B cell (primary cell): Measurements from ENCODE around the gene IRF9. TPM values are rescaled to one million over a fixed set of nuclear protein-coding genes. Genes with fewer than 3 reads are reported as not detected.
A peak's percentile ranks its signal among the peaks of the same experiment; 100 is the strongest.

Source experiments
- ATAC-seq: fragments of 200-7000 bp; cut with Tn5 transposase; one replicate; pipeline ENCODE4 v1.10.0; 2021; ENCODE audit warnings: low read depth, mild to moderate bottlenecking, moderate number of reproducible peaks, moderate library complexity
- CTCF ChIA-PET: fragments of 350-600 bp; sonication (Branson Sonifier 250); formaldehyde crosslinking; loops from one replicate; lab custom pipeline; 2021; ENCODE audit warnings: antibody characterized with exemption, inconsistent platforms; lab: Charles Lee
- POLR2A ChIA-PET: fragments of 350-600 bp; sonication (Branson Sonifier 250); formaldehyde crosslinking; loops from one replicate; lab custom pipeline; 2021; ENCODE audit warnings: antibody characterized with exemption; lab: Charles Lee
- DNase-seq: peaks from one replicate; pipeline ENCODE4 v3.0.0; 2013
- H2AFZ ChIP-seq: 2 replicates; pipeline ENCODE4 v1.6.1; 2012; ENCODE audit warnings: mild to moderate bottlenecking, low read depth, low read length; ENCODE audit not compliant: insufficient read depth, poor library complexity, severe bottlenecking
- H3K27ac ChIP-seq, 2 donors: 1 replicate in 1 of 2; 2 replicates in 1 of 2; pipeline ENCODE4 v1.5.1; 2012 to 2013; ENCODE audit warnings: low read length in 2 of 2, mild to moderate bottlenecking in 2 of 2, moderate library complexity in 1 of 2
- H3K27me3 ChIP-seq, 4 experiments: fragments of 200-600 bp in 1 of 4; sonication (generic) in 1 of 4; replicated peaks in 1 of 4; 1 replicate in 2 of 4; 2 replicates in 2 of 4; pipeline versions ENCODE4 v1.6.1 to v1.7.0; 2013 to 2016; ENCODE audit warnings: low read length in 3 of 4, mild to moderate bottlenecking in 2 of 4, mixed read lengths in 1 of 4, moderate library complexity in 1 of 4; ENCODE audit not compliant: insufficient read depth in 4 of 4, control insufficient read depth in 3 of 4; ENCODE audit errors: control extremely low read depth in 1 of 4
- H3K36me3 ChIP-seq, 2 experiments: replicated peaks in 1 of 2; 1 replicate in 1 of 2; 2 replicates in 1 of 2; pipeline versions ENCODE4 v1.6.1 to v1.7.1; 2013; ENCODE audit warnings: low read length in 1 of 2; ENCODE audit not compliant: insufficient read depth in 2 of 2, control insufficient read depth in 1 of 2; ENCODE audit errors: control extremely low read depth in 1 of 2, extremely low read depth in 1 of 2
- H3K4me1 ChIP-seq, 2 donors: fragments of 200-600 bp in 1 of 2; sonication (generic) in 1 of 2; 1 replicate in 1 of 2; 2 replicates in 1 of 2; pipeline versions ENCODE4 v1.5.1 to v1.6.1; 2013 to 2017; ENCODE audit warnings: low read length in 2 of 2; ENCODE audit not compliant: control insufficient read depth in 2 of 2, insufficient read depth in 2 of 2
- H3K4me2 ChIP-seq: replicated peaks from 2 replicates; pipeline ENCODE3; 2012; ENCODE audit warnings: mild to moderate bottlenecking, low read depth, low read length; ENCODE audit not compliant: poor library complexity, severe bottlenecking
- H3K4me3 ChIP-seq, 5 experiments: fragments of 200-600 bp in 1 of 5; sonication (generic) in 1 of 5; 1 replicate in 3 of 5; 2 replicates in 2 of 5; pipeline versions ENCODE4 v1.5.1 to v1.7.0; 2011 to 2016; ENCODE audit warnings: low read length in 4 of 5, mild to moderate bottlenecking in 4 of 5, low read depth in 2 of 5, control low read depth in 1 of 5, moderate library complexity in 1 of 5; ENCODE audit not compliant: insufficient read depth in 1 of 5; ENCODE audit errors: control extremely low read depth in 1 of 5, extremely low read depth in 1 of 5
- H3K79me2 ChIP-seq: fragments of 200-600 bp; sonication (generic); one replicate; pipeline ENCODE4 v1.6.0; 2016; ENCODE audit warnings: low read length; ENCODE audit not compliant: control insufficient read depth, insufficient read depth
- H3K9ac ChIP-seq: fragments of 200-600 bp; sonication (generic); 2 replicates; pipeline ENCODE4 v1.6.1; 2017; ENCODE audit warnings: mild to moderate bottlenecking, low read length, moderate library complexity
- H3K9me3 ChIP-seq, 3 donors: one replicate each; pipeline versions ENCODE4 v1.6.1 to v1.7.1; 2013; ENCODE audit warnings: low read length in 2 of 3; ENCODE audit not compliant: control insufficient read depth in 2 of 3, insufficient read depth in 1 of 3; ENCODE audit errors: control extremely low read depth in 1 of 3
- H4K20me1 ChIP-seq: 2 replicates; pipeline ENCODE4 v1.6.0; 2012; ENCODE audit warnings: mild to moderate bottlenecking, low read length; ENCODE audit not compliant: insufficient read depth, control insufficient read depth, poor library complexity, severe bottlenecking
- H3K27ac Mint-ChIP-seq: one replicate; pipeline ENCODE4 v1.8.0; 2021; ENCODE audit warnings: mixed read lengths
- H3K27me3 Mint-ChIP-seq: one replicate; pipeline ENCODE4 v1.8.0; 2021; ENCODE audit warnings: mixed read lengths
- H3K4me1 Mint-ChIP-seq: one replicate; pipeline ENCODE4 v1.8.0; 2021; ENCODE audit warnings: mixed read lengths
- H3K4me3 Mint-ChIP-seq: one replicate; pipeline ENCODE4 v1.8.0; 2021; ENCODE audit warnings: mixed read lengths
- H3K9me3 Mint-ChIP-seq: one replicate; pipeline ENCODE4 v1.8.0; 2022; ENCODE audit warnings: mixed read lengths; ENCODE audit not compliant: insufficient read depth
- EZH2 ChIP-seq: IDR thresholded peaks from 2 replicates; pipeline ENCODE4 v1.6.1; 2012; ENCODE audit warnings: borderline replicate concordance, low read depth, mild to moderate bottlenecking, moderate library complexity, low read length; ENCODE audit not compliant: insufficient read depth, poor library complexity, severe bottlenecking
- WGBS: methylation state at CpG from one replicate; pipeline ENCODE4 v1.1.5; 2013; ENCODE audit warnings: missing lambda C conversion rate; ENCODE audit not compliant: insufficient coverage; 5-methylcytosine and 5-hydroxymethylcytosine counted together
- intact Hi-C: fragments of 100-400 bp; cut with micrococcal nuclease; formaldehyde crosslinking; loops from one replicate; pipeline ENCODE4 v1.10.0; 2022
- polyA plus RNA-seq: library from polyadenylated mRNA; depleted of rRNA; stranded (reverse); fragments of >200 nt; gene quantifications from 2 replicates; pipeline ENCODE4 v1.2.3, GENCODE V29; 2012
- total RNA-seq, 2 donors: library from RNA; stranded (reverse); fragments of 120-200 nt in 1 of 2; gene quantifications; 1 replicate in 1 of 2; 2 replicates in 1 of 2; pipeline versions ENCODE4 v1.2.3 to v1.2.4, GENCODE V29; 2013 to 2022
- TF ChIP-seq, protein P1 (sequence below): fragments of 200-600 bp; IDR thresholded peaks from one replicate; pipeline ENCODE4 v1.8.0; 2022; ENCODE audit warnings: antibody characterized with exemption, mild to moderate bottlenecking

The IRF9 gene
- total and polyA plus RNA-seq, 2 donors (not counting 1 experiment from before 2014, with no cell fraction given) = 191 to 269 TPM

DNA sequence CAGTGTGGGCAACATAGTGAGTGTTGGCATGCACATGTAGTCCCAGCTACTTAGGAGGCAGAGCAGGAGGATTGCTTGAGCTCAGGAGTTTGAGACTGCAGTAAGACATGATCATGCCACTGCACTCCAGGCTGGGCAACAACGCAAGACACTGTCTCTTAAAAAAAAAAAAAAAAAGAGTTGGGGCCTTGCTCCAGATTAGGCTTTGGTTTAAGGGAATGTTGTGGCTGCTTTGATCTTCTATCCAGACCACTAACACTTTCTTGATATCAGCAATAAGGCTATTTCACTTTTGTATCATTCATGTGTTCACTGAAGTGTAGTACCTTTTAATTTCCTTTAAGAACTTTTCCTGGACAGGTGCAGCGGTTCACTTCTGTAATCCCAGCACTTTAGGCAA lies 33.4 kb upstream of the IRF9 start:
- intact Hi-C loops = no loop called here
- ChIA-PET POLR2A (interaction anchor here (1.2 kb wide), 1 partner anchor 9 kb away, joined by 3 read pairs; the partner anchor contains the start of gene PSME1), CTCF (interaction anchor here (0.7 to 1.6 kb wide), 6 partner anchors 8 to 152 kb away, joined by 3 to 5 read pairs (median 4); partner anchors contain the start of gene PSME1)
- peaks cover 36% of the 10 kb centered on the region for H3K4me1 Mint-ChIP-seq
- H3K4me1 ChIP-seq = peaks cover 38 to 40% of the 10 kb centered on the region in 2 donors
- no peak overlapping the region for H2AFZ ChIP-seq
- no peaks in the 10 kb centered on the region for H4K20me1 ChIP-seq
- no peak overlapping the region for H3K9ac ChIP-seq
- H3K36me3 ChIP-seq = peaks cover under 1 to 7% of the 10 kb centered on the region in 2 experiments
- H3K27ac Mint-ChIP-seq = peak overlapping the region; percentile 6
- peak overlapping the region; percentile 33 for H3K4me2 ChIP-seq
- TF ChIP-seq, protein P1, sequence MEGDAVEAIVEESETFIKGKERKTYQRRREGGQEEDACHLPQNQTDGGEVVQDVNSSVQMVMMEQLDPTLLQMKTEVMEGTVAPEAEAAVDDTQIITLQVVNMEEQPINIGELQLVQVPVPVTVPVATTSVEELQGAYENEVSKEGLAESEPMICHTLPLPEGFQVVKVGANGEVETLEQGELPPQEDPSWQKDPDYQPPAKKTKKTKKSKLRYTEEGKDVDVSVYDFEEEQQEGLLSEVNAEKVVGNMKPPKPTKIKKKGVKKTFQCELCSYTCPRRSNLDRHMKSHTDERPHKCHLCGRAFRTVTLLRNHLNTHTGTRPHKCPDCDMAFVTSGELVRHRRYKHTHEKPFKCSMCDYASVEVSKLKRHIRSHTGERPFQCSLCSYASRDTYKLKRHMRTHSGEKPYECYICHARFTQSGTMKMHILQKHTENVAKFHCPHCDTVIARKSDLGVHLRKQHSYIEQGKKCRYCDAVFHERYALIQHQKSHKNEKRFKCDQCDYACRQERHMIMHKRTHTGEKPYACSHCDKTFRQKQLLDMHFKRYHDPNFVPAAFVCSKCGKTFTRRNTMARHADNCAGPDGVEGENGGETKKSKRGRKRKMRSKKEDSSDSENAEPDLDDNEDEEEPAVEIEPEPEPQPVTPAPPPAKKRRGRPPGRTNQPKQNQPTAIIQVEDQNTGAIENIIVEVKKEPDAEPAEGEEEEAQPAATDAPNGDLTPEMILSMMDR = no peak
- no peak for TF ChIP-seq EZH2
- H3K27ac ChIP-seq = no peak overlapping the region
- H3K79me2 ChIP-seq = peaks cover 4% of the 10 kb centered on the region
- H3K27me3 ChIP-seq = no peaks in the 10 kb centered on the region
- ATAC-seq = no peak
- no peaks in the 10 kb centered on the region for H3K9me3 Mint-ChIP-seq
- no peak overlapping the region for H3K4me3 ChIP-seq
- no peaks in the 10 kb centered on the region for H3K27me3 Mint-ChIP-seq
- no peak for DNase-seq
- no peak overlapping the region for H3K4me3 Mint-ChIP-seq
- no peaks in the 10 kb centered on the region for H3K9me3 ChIP-seq
- 88% methylated on average over 2 of the region's 2 CpGs for WGBS

DNA sequence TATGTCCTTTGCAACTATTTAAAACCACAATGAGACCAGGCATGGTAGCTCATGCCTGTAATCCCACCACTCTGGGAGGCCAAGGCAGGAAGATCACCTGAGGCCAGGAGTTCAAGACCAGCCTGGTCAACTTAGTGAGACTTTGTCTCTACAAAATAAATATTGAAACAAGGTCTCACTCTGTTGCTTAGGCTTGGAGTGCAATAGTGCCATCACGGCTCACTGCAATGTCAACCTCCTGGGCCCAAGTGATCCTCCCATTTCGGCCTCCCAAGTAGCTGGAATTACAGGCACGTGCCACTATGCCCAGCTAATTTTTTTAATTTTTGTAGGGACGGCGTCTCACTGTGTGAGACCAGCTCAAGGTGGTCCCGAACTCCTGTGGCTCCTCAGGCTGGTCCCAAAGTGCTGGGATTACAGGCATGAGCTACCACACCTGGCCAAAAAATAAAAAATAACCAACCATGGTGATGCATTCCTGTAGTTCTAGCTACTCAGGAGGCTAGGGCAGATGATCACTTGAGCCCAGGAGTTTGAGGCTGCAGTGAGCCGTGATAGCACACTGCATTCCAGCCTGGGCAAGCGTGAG lies 31.6 kb upstream of the IRF9 start:
- Histone ChIP-seq H3K27me3 (no peaks in the 10 kb centered on the region), H3K4me2 (no peak overlapping the region), H3K4me3 (no peak overlapping the region), H3K36me3 (no peaks in the 10 kb centered on the region), H3K79me2 (peaks cover 4% of the 10 kb centered on the region), H3K27ac (no peak overlapping the region), H3K4me1 (peaks cover 22% of the 10 kb centered on the region in 2 donors), H2AFZ (no peak overlapping the region), H3K9me3 (no peaks in the 10 kb centered on the region), H3K9ac (no peak overlapping the region), H4K20me1 (no peaks in the 10 kb centered on the region)
- CTCF ChIA-PET = no interaction called here
- POLR2A ChIA-PET = interaction anchor here (1.1 kb wide), 1 partner anchor 15 kb away, joined by 3 read pairs; the partner anchor contains the start of genes DCAF11 and NRL
- no peak for DNase-seq
- no peak for TF ChIP-seq EZH2
- TF ChIP-seq, protein P1 = no peak
- Mint-ChIP-seq H3K4me1 (peaks cover 22% of the 10 kb centered on the region), H3K27me3 (no peaks in the 10 kb centered on the region), H3K27ac (no peak overlapping the region), H3K4me3 (no peak overlapping the region), H3K9me3 (no peaks in the 10 kb centered on the region)
- intact Hi-C loops = no loop called here
- no peak for ATAC-seq
- WGBS = 88% methylated on average over 6 of the region's 8 CpGs
